ENCODE results near the gene NEK5. TPM values are rescaled to one million over a fixed set of nuclear protein-coding genes. Genes with fewer than 3 reads are reported as not detected.

Gene NEK5
- total RNA-seq, 4 donors from 2014 or later, result 0.12 to 0.35 (median 0.27) TPM; not detected in 1

DNA sequence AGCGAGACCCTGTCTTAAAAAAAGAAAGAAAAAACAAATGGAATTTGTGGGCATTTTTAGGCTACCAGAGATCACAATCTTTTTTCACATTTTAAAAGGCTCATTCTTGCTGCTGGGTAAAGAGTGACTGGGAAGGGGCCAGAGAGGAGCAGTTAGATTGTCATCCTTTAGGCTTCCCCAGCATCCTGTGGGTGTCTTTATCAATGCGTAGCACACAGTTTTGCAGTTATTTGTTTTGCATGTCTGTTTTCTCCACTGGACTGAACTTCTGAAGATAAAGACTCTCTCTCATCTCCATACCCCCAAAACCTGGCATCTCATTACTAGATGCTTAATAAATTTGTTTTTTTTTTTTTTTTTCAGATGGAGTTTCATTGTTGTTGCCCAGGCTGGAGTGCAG is 106.5 kb downstream of the NEK5 start:
- no peak for ATAC-seq
- H3K36me3 ChIP-seq, result peaks cover 0 to 94% of the 10 kb centered on the region in 2 donors
- no peak overlapping the region for H3K4me3 ChIP-seq
- 100% methylated on average over 2 of the region's 2 CpGs for WGBS, 2 donors (ENCODE audit: low coverage in 1 of 2)
- H3K4me1 ChIP-seq, result no peaks in the 10 kb centered on the region
- TF ChIP-seq, protein P1, sequence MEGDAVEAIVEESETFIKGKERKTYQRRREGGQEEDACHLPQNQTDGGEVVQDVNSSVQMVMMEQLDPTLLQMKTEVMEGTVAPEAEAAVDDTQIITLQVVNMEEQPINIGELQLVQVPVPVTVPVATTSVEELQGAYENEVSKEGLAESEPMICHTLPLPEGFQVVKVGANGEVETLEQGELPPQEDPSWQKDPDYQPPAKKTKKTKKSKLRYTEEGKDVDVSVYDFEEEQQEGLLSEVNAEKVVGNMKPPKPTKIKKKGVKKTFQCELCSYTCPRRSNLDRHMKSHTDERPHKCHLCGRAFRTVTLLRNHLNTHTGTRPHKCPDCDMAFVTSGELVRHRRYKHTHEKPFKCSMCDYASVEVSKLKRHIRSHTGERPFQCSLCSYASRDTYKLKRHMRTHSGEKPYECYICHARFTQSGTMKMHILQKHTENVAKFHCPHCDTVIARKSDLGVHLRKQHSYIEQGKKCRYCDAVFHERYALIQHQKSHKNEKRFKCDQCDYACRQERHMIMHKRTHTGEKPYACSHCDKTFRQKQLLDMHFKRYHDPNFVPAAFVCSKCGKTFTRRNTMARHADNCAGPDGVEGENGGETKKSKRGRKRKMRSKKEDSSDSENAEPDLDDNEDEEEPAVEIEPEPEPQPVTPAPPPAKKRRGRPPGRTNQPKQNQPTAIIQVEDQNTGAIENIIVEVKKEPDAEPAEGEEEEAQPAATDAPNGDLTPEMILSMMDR (IDR thresholded peaks at IDR 0.05), result no peak
- TF ChIP-seq EP300 (IDR thresholded peaks at IDR 0.05), result no peak
- no peak for TF ChIP-seq POLR2AphosphoS5 (IDR thresholded peaks at IDR 0.05)
- TF ChIP-seq POLR2A (IDR thresholded peaks at IDR 0.05), result no peak
- no peaks in the 10 kb centered on the region for H3K27me3 ChIP-seq
- H3K9me3 ChIP-seq, result no peaks in the 10 kb centered on the region
- H3K27ac ChIP-seq, result no peak overlapping the region

DNA sequence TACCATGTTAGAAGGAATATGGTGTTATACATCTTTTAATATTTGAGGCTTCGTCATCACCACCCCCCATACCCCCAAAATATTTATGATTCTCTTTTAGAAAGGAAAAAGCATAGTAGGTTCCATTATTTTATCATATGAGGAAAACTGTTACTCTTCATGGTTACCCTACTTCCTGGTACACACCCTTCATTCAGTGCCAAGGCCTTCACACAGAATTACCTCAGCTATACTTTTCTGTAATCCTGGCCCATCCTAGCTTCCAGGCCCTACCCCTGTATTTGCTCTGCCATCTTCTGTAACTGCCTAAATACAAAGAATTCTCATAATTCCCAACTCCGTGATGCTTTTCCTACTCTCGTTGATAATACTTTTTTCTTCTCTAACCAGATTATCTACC is 108.7 kb downstream of the NEK5 start:
- Histone ChIP-seq H3K9me3 (no peaks in the 10 kb centered on the region), H3K36me3 (peaks cover 0 to 97% of the 10 kb centered on the region in 2 donors), H3K27me3 (no peaks in the 10 kb centered on the region), H3K4me1 (no peaks in the 10 kb centered on the region), H3K4me3 (no peak overlapping the region), H3K27ac (no peak overlapping the region)
- WGBS, 2 donors (ENCODE audit: low coverage in 1 of 2), result 85 to 90% methylated on average over 3 of the region's 3 CpGs
- TF ChIP-seq EP300 (IDR thresholded peaks at IDR 0.05) (no peak), POLR2A (IDR thresholded peaks at IDR 0.05) (no peak), POLR2AphosphoS5 (IDR thresholded peaks at IDR 0.05) (no peak)
- TF ChIP-seq, protein P1 (IDR thresholded peaks at IDR 0.05), result no peak
- ATAC-seq, result no peak

DNA sequence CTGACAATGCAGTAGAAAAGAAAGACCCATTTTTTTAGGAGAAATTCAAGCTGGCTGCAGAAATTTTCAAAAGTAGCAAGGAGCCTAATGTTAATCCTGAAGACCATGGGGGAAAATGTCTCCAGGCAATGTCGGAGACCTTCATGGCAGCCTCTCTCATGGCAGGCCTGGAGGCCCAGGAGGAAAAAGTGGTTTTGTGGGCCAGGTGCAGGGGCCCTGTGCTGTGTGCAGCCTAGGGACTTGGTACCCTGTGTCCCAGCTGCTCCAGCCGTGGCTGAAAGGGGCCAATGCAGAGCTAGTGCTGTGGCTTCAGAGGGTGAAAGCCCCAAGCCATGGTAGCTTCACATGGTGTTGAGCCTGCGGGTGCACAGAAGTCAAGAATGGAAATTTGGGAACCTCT is 112.6 kb downstream of the NEK5 start:
- Histone ChIP-seq H3K9me3 (no peaks in the 10 kb centered on the region), H3K27me3 (no peaks in the 10 kb centered on the region), H3K4me3 (no peak overlapping the region), H3K36me3 (peaks cover 0 to 58% of the 10 kb centered on the region in 2 donors), H3K4me1 (peaks cover 3 to 21% (median 8%) of the 10 kb centered on the region in 3 donors), H3K27ac (no peak overlapping the region)
- ATAC-seq, result no peak
- 100% methylated on average over 1 to 3 of the region's 3 CpGs for WGBS, 2 donors (ENCODE audit: low coverage in 1 of 2)
- TF ChIP-seq EP300 (IDR thresholded peaks at IDR 0.05) (no peak), POLR2A (IDR thresholded peaks at IDR 0.05) (no peak), POLR2AphosphoS5 (IDR thresholded peaks at IDR 0.05) (no peak)
- TF ChIP-seq, protein P1 (IDR thresholded peaks at IDR 0.05), result no peak

DNA sequence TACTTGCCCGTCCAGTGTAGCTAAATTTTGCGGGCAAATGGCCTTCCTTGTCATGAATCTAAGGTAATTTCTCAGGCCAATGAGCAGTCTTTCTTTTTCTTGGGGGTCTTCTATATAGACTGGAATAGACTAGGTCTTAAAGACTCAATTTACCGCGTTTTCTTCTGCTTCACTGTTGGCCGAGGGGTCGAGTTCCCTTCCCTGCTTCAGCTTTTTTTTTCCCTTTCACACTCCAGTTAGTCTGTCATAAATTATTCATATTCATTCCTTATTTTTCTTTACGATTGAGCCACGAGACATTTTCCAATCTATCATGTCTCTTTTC is 116.4 kb downstream of the NEK5 start:
- Histone ChIP-seq H3K27ac (peak overlapping the region; percentile 21 to 84 (median 65)), H3K4me1 (peaks cover 3 to 40% (median 11%) of the 10 kb centered on the region in 3 donors), H3K27me3 (no peaks in the 10 kb centered on the region), H3K9me3 (no peaks in the 10 kb centered on the region), H3K4me3 (peak overlapping the region; percentile 49 to 85), H3K36me3 (peaks cover 0 to 23% of the 10 kb centered on the region in 2 donors)
- WGBS, 2 donors (ENCODE audit: low coverage in 1 of 2), result 0% methylated on average over 7 to 8 of the region's 8 CpGs
- TF ChIP-seq EP300 (IDR thresholded peaks at IDR 0.05) (no peak), POLR2A (IDR thresholded peaks at IDR 0.05) (no peak), POLR2AphosphoS5 (IDR thresholded peaks at IDR 0.05) (no peak)
- TF ChIP-seq, protein P1 (IDR thresholded peaks at IDR 0.05), result no peak
- ATAC-seq, result no peak

- 0% methylated on average over 8 to 11 of the region's 82 CpGs for WGBS, 2 donors (ENCODE audit: low coverage in 1 of 2)
- TF ChIP-seq, protein P1 (IDR thresholded peaks at IDR 0.05), result peak in 1 of 4 experiments; percentile 15
- no peak for TF ChIP-seq EP300 (IDR thresholded peaks at IDR 0.05)
- TF ChIP-seq POLR2AphosphoS5 (IDR thresholded peaks at IDR 0.05), result peak; percentile 69
- peak; percentile 50 to 60 for TF ChIP-seq POLR2A (IDR thresholded peaks at IDR 0.05)
- Histone ChIP-seq H3K9me3 (no peaks in the 10 kb centered on the region), H3K36me3 (peaks cover 0 to 17% of the 10 kb centered on the region in 2 donors), H3K4me1 (peaks cover 3 to 40% (median 11%) of the 10 kb centered on the region in 3 donors), H3K27me3 (no peaks in the 10 kb centered on the region), H3K4me3 (peak within 1 kb of the TSS; percentile 49 to 85), H3K27ac (peak within 1 kb of the TSS; percentile 21 to 87 (median 82))
- ATAC-seq, result peak; percentile 100
Measured at GRCh38 chr13:52011632-52012511, 117.0 kb downstream of the NEK5 start, which contains the start of gene ALG11. Gene ALG11, plus strand, starts transcription at chr13:52012398. Its CDS starts 21 bp downstream, at chr13:52012419.
